Memory B cell (primary cell): Measurements from ENCODE around the gene CNTNAP2.

Experiments
- ATAC-seq: fragments of 150-1000 bp; cut with Tn5 transposase; 2 replicates; pipeline ENCODE4 v1.10.0; 2021; ENCODE audit warnings: low read depth, mild to moderate bottlenecking, moderate library complexity
- DNase-seq, 2 donors: peaks; one replicate each; pipeline ENCODE4 v3.0.0; 2022; ENCODE audit warnings: low spot score in 2 of 2
- H3K27ac Mint-ChIP-seq: one replicate; pipeline ENCODE4 v1.8.0; 2022; ENCODE audit warnings: mild to moderate bottlenecking, moderate library complexity, mixed read lengths
- H3K27me3 Mint-ChIP-seq: one replicate; pipeline ENCODE4 v1.8.0; 2022; ENCODE audit warnings: mixed read lengths
- H3K36me3 Mint-ChIP-seq: one replicate; pipeline ENCODE4 v1.8.0; 2022; ENCODE audit warnings: mild to moderate bottlenecking, mixed read lengths
- H3K4me1 Mint-ChIP-seq: one replicate; pipeline ENCODE4 v1.8.0; 2022; ENCODE audit warnings: mixed read lengths
- H3K4me3 Mint-ChIP-seq: one replicate; pipeline ENCODE4 v1.8.0; 2022; ENCODE audit warnings: mild to moderate bottlenecking, moderate library complexity, mixed read lengths
- H3K9me3 Mint-ChIP-seq: one replicate; pipeline ENCODE4 v1.8.0; 2022; ENCODE audit warnings: mixed read lengths

The CNTNAP2 gene

GRCh38 chr7:146961617-146962016 lies 845.0 kb downstream of the CNTNAP2 start:
- Mint-ChIP-seq H3K27ac (no peak overlapping the region), H3K9me3 (peaks cover 3% of the 10 kb centered on the region), H3K27me3 (no peaks in the 10 kb centered on the region), H3K4me1 (no peaks in the 10 kb centered on the region), H3K4me3 (no peak overlapping the region), H3K36me3 (no peaks in the 10 kb centered on the region)
- DNase-seq (no peak), ATAC-seq (no peak)

- ATAC-seq (no peak), DNase-seq (no peak)
- Mint-ChIP-seq H3K27me3 (no peaks in the 10 kb centered on the region), H3K4me3 (no peak overlapping the region), H3K27ac (no peak overlapping the region), H3K4me1 (no peaks in the 10 kb centered on the region), H3K9me3 (no peaks in the 10 kb centered on the region), H3K36me3 (no peaks in the 10 kb centered on the region)
These were observed 849.7 kb downstream of the CNTNAP2 start for GRCh38 chr7:146966274-146966673.

GRCh38 chr7:146982482-146982881 lies 865.9 kb downstream of the CNTNAP2 start:
- no peaks in the 10 kb centered on the region for H3K4me1 Mint-ChIP-seq
- H3K27ac Mint-ChIP-seq: no peak overlapping the region
- H3K27me3 Mint-ChIP-seq: no peaks in the 10 kb centered on the region
- peaks cover 4% of the 10 kb centered on the region for H3K9me3 Mint-ChIP-seq
- H3K4me3 Mint-ChIP-seq: no peak overlapping the region
- H3K36me3 Mint-ChIP-seq: no peaks in the 10 kb centered on the region
- no peak for DNase-seq
- ATAC-seq: no peak

- DNase-seq (no peak), ATAC-seq (no peak)
- no peaks in the 10 kb centered on the region for H3K36me3 Mint-ChIP-seq
- H3K4me3 Mint-ChIP-seq: no peak overlapping the region
- H3K27ac Mint-ChIP-seq: no peak overlapping the region
- H3K4me1 Mint-ChIP-seq: no peaks in the 10 kb centered on the region
- peaks cover 5% of the 10 kb centered on the region for H3K9me3 Mint-ChIP-seq
- H3K27me3 Mint-ChIP-seq: no peaks in the 10 kb centered on the region
These were observed 875.0 kb downstream of the CNTNAP2 start for GRCh38 chr7:146991596-146991995.

GRCh38 chr7:146993764-146994163 lies 877.2 kb downstream of the CNTNAP2 start:
- DNase-seq: no peak
- no peak overlapping the region for H3K4me3 Mint-ChIP-seq
- H3K36me3 Mint-ChIP-seq: no peaks in the 10 kb centered on the region
- H3K27me3 Mint-ChIP-seq: no peaks in the 10 kb centered on the region
- no peaks in the 10 kb centered on the region for H3K4me1 Mint-ChIP-seq
- no peak for ATAC-seq
- no peak overlapping the region for H3K27ac Mint-ChIP-seq
- peaks cover 8% of the 10 kb centered on the region for H3K9me3 Mint-ChIP-seq

GRCh38 chr7:147008530-147008929 lies 891.9 kb downstream of the CNTNAP2 start:
- Mint-ChIP-seq H3K4me3 (no peak overlapping the region), H3K9me3 (peaks cover 3% of the 10 kb centered on the region), H3K4me1 (no peaks in the 10 kb centered on the region), H3K36me3 (no peaks in the 10 kb centered on the region), H3K27ac (no peak overlapping the region), H3K27me3 (no peaks in the 10 kb centered on the region)
- ATAC-seq (no peak), DNase-seq (no peak)

GRCh38 chr7:147012666-147013065 lies 896.1 kb downstream of the CNTNAP2 start:
- Mint-ChIP-seq H3K4me1 (no peaks in the 10 kb centered on the region), H3K4me3 (no peak overlapping the region), H3K27me3 (no peaks in the 10 kb centered on the region), H3K36me3 (no peaks in the 10 kb centered on the region), H3K27ac (no peak overlapping the region), H3K9me3 (peaks cover 3% of the 10 kb centered on the region)
- DNase-seq (no peak), ATAC-seq (no peak)

- H3K27ac Mint-ChIP-seq: no peak overlapping the region
- no peaks in the 10 kb centered on the region for H3K36me3 Mint-ChIP-seq
- peaks cover 3% of the 10 kb centered on the region for H3K9me3 Mint-ChIP-seq
- no peak overlapping the region for H3K4me3 Mint-ChIP-seq
- H3K4me1 Mint-ChIP-seq: no peaks in the 10 kb centered on the region
- ATAC-seq (no peak), DNase-seq (no peak)
- no peaks in the 10 kb centered on the region for H3K27me3 Mint-ChIP-seq
These were observed 897.2 kb downstream of the CNTNAP2 start for GRCh38 chr7:147013825-147014224.

- ATAC-seq: no peak
- DNase-seq: no peak
- Mint-ChIP-seq H3K27me3 (no peaks in the 10 kb centered on the region), H3K27ac (no peak overlapping the region), H3K9me3 (peaks cover 3% of the 10 kb centered on the region), H3K4me3 (no peak overlapping the region), H3K4me1 (no peaks in the 10 kb centered on the region), H3K36me3 (no peaks in the 10 kb centered on the region)
These were observed 897.8 kb downstream of the CNTNAP2 start for GRCh38 chr7:147014286-147014955.

- no peak overlapping the region for H3K4me3 Mint-ChIP-seq
- DNase-seq: no peak
- no peaks in the 10 kb centered on the region for H3K9me3 Mint-ChIP-seq
- H3K27ac Mint-ChIP-seq: no peak overlapping the region
- H3K27me3 Mint-ChIP-seq: no peaks in the 10 kb centered on the region
- no peaks in the 10 kb centered on the region for H3K4me1 Mint-ChIP-seq
- H3K36me3 Mint-ChIP-seq: no peaks in the 10 kb centered on the region
- no peak for ATAC-seq
These were observed 899.4 kb downstream of the CNTNAP2 start for GRCh38 chr7:147015999-147016398.

- no peak overlapping the region for H3K4me3 Mint-ChIP-seq
- H3K36me3 Mint-ChIP-seq: no peaks in the 10 kb centered on the region
- no peak for ATAC-seq
- no peak overlapping the region for H3K27ac Mint-ChIP-seq
- H3K4me1 Mint-ChIP-seq: no peaks in the 10 kb centered on the region
- no peak for DNase-seq
- no peaks in the 10 kb centered on the region for H3K27me3 Mint-ChIP-seq
- no peaks in the 10 kb centered on the region for H3K9me3 Mint-ChIP-seq
These were observed 905.5 kb downstream of the CNTNAP2 start for GRCh38 chr7:147022056-147022455.

GRCh38 chr7:147023440-147023839 lies 906.8 kb downstream of the CNTNAP2 start:
- DNase-seq: no peak
- no peak for ATAC-seq

GRCh38 chr7:147029953-147030352 lies 913.4 kb downstream of the CNTNAP2 start:
- Mint-ChIP-seq H3K9me3 (peaks cover 13% of the 10 kb centered on the region), H3K4me1 (no peaks in the 10 kb centered on the region), H3K27me3 (no peaks in the 10 kb centered on the region), H3K36me3 (no peaks in the 10 kb centered on the region), H3K4me3 (no peak overlapping the region), H3K27ac (no peak overlapping the region)
- DNase-seq: no peak
- ATAC-seq: no peak

More at GRCh38 chr7:147023440-147023839, 906.8 kb downstream of the CNTNAP2 start:
- Mint-ChIP-seq H3K4me1 (no peaks in the 10 kb centered on the region), H3K27me3 (no peaks in the 10 kb centered on the region), H3K36me3 (no peaks in the 10 kb centered on the region), H3K9me3 (peaks cover 5% of the 10 kb centered on the region), H3K4me3 (no peak overlapping the region), H3K27ac (no peak overlapping the region)

GRCh38 chr7:147033641-147034040 lies 917.0 kb downstream of the CNTNAP2 start:
- no peak overlapping the region for H3K27ac Mint-ChIP-seq
- no peaks in the 10 kb centered on the region for H3K36me3 Mint-ChIP-seq
- no peak overlapping the region for H3K4me3 Mint-ChIP-seq
- ATAC-seq (no peak), DNase-seq (no peak)
- no peaks in the 10 kb centered on the region for H3K27me3 Mint-ChIP-seq
- H3K9me3 Mint-ChIP-seq: peaks cover 5% of the 10 kb centered on the region
- no peaks in the 10 kb centered on the region for H3K4me1 Mint-ChIP-seq

- ATAC-seq: no peak
- Mint-ChIP-seq H3K27me3 (no peaks in the 10 kb centered on the region), H3K4me3 (no peak overlapping the region), H3K27ac (no peak overlapping the region), H3K4me1 (no peaks in the 10 kb centered on the region), H3K9me3 (peaks cover 4% of the 10 kb centered on the region), H3K36me3 (no peaks in the 10 kb centered on the region)
- no peak for DNase-seq
These were observed 924.8 kb downstream of the CNTNAP2 start for GRCh38 chr7:147041438-147041837.
